ENCODE results near the gene DHRS4. TPM values are rescaled to one million over a fixed set of nuclear protein-coding genes. Genes with fewer than 3 reads are reported as not detected.

Gene DHRS4
- total RNA-seq = 10 to 100 TPM; 18.0 to 21.4 TPM

DNA sequence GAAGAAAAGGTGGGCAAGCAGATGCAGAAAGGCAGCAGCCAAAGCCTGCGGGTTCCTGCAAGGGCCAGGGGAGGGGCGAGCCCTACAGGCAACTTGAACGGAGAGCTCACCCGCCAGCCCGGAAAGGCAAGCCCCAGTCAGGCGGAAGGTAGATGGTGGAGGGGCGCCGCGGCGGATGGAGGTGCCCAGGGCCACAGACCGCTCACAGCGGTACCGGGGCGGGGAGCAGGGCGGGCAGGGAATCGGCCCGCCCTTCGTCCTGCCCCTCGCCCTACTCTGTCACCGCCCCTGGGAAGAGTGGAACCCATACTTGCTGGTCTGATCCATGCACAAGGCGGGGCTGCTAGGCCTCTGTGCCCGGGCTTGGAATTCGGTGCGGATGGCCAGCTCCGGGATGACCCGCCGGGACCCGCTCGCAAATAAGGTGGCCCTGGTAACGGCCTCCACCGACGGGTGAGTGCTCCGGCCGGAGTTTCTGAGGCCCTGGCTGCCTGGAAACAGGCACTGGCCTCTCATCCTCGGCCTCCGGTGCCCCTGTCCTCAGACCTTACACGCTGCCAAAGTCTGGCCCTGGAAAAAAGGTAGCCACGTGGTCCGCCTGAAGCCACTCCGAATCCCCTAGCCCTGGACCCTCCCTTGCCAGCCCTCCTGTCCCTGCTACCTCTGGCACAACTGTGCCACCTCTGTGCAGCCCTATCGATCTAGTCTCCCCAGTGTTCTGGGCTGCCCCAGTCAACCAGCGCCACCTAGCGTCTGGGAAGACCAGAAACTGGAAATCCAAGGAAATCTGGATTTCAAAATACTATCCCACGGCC lies at the start of gene DHRS4:
TSS of gene DHRS4 (plus strand) at position 307 of the 815 bp plus-strand sequence. CDS start at position 326, 19 bp downstream.
- Mint-ChIP-seq H3K27me3 (no peaks in the 10 kb centered on the region), H3K9me3 (no peaks in the 10 kb centered on the region), H3K36me3 (peaks cover 14% of the 10 kb centered on the region), H3K4me3 (peak within 1 kb of the TSS; percentile 95), H3K4me1 (peaks cover 21% of the 10 kb centered on the region), H3K27ac (peak within 1 kb of the TSS; percentile 87)
- peak; percentile 83 for DNase-seq

DNA sequence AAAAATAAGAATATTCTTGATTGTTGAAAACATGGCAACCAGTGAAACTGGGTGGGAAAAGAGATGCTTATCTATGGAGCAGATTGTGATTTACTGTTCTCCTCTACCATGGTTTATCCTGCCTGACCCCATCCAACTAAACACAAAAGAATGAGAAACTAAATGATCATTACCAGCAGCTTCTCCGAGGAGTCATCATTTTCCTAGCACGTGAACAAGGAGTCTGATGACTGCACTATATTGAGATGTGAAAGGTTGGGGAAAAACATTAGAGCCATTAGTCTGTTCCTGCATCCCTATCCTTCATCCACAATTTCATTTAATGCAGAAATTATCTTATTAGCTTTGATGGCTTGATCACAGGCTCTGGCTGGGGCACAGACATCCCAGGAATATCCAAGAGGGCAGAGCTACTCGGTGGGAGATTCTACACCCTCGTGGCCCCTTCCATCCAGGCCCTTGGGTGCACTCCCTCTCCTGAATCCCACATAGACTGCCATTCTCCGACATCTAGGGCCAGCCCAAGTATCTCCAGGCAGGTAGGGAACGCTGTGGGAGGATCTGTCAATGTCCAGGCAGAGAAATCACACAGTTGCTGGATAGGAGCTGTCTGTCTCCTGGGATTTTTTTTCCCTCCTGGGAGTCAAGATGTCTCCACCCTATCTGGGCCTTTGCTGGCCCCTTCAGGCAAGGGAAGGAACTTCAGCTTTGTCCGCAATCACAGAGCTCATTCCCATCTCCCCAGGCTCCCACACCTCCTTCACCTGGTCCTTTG lies 43.3 kb upstream of the DHRS4 start:
- H3K4me3 Mint-ChIP-seq = no peak overlapping the region
- peak; percentile 15 for DNase-seq
- peaks cover 15% of the 10 kb centered on the region for H3K27me3 Mint-ChIP-seq
- no peaks in the 10 kb centered on the region for H3K36me3 Mint-ChIP-seq
- no peak overlapping the region for H3K27ac Mint-ChIP-seq
- H3K4me1 Mint-ChIP-seq = no peaks in the 10 kb centered on the region
- H3K9me3 Mint-ChIP-seq = no peaks in the 10 kb centered on the region

DNA sequence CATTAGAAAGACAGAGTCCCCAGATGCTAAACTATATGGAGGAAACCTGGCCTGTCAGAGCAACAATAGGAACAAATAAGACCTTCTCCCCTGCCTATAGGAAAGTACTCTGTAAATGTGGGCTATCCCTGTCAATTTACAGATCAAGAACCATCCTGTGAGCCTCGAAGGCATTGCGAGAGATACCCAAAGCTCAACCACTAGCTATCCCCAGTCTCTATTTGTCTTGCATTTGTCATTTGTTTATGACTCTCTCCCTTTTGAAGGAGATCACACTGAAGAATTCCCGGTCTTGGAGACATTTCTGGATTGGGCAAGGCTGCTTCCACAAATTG lies 42.7 kb upstream of the DHRS4 start:
- Mint-ChIP-seq H3K9me3 (no peaks in the 10 kb centered on the region), H3K4me3 (no peak overlapping the region), H3K27me3 (peaks cover 14% of the 10 kb centered on the region), H3K36me3 (no peaks in the 10 kb centered on the region), H3K4me1 (no peaks in the 10 kb centered on the region), H3K27ac (no peak overlapping the region)
- no peak for DNase-seq

DNA sequence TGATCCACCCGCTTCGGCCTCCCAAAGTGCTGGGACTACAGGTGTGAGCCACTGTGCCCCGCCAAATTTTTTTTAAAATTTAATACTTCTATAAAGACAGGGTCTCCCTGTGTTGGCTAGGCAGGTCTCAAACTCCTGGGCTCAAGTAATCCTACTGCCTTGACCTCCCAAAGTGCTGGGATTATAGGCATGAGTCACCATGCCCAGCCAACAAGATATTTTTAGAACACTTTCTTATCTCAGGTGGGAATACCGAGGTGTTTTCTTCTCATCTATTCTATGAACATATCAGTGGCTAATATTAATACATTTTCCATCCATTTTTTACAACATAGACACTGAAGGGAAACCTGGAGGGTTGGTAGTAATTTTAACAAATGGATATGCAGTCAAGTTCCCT lies 38.0 kb upstream of the DHRS4 start:
- no peak for DNase-seq
- Mint-ChIP-seq H3K4me1 (no peaks in the 10 kb centered on the region), H3K27me3 (peaks cover 4% of the 10 kb centered on the region), H3K4me3 (no peak overlapping the region), H3K9me3 (peaks cover 3% of the 10 kb centered on the region), H3K36me3 (no peaks in the 10 kb centered on the region), H3K27ac (no peak overlapping the region)

DNA sequence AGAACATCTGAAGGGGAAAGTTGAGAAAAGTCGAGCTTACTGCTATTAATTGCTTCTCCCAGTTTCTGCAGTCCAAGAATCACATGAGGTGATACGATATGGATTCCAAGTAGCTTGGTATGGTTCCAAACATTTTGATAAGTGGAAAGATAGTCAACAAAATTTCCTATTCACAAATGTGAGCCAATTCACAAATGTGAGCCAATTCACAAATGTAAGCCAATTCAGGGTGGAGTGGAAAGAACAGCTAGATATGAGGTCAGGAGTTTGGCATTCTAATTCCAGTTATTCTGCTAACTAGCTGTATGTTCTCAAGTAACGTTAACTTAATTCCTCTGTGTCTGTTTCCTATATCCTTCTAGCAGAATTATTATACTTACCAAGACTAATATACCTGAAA lies 37.6 kb upstream of the DHRS4 start:
- no peak for DNase-seq
- Mint-ChIP-seq H3K27ac (no peak overlapping the region), H3K4me3 (no peak overlapping the region), H3K36me3 (no peaks in the 10 kb centered on the region), H3K27me3 (peaks cover 4% of the 10 kb centered on the region), H3K4me1 (no peaks in the 10 kb centered on the region), H3K9me3 (peaks cover 3% of the 10 kb centered on the region)

DNA sequence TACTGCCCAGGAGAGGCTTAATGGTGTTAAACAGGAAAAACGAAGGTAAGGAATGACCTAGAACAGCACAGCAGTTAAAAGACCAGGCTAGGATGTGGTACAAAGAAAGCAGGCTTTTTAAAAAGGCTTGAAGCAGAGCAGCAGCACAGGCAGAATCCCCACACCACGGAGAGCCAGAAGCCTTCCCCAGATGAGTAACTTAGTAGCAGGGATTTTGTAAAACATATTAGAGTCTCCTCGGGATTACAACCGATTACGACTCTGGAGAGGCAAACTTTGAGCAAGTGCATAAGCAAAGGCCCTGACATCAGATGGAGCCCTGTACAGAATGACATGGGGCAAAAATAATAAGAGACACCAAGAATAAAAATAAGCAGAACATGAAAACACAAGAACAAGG lies 37.1 kb upstream of the DHRS4 start:
- DNase-seq = no peak
- Mint-ChIP-seq H3K27ac (no peak overlapping the region), H3K36me3 (no peaks in the 10 kb centered on the region), H3K9me3 (peaks cover 3% of the 10 kb centered on the region), H3K27me3 (peaks cover 4% of the 10 kb centered on the region), H3K4me1 (no peaks in the 10 kb centered on the region), H3K4me3 (no peak overlapping the region)

DNA sequence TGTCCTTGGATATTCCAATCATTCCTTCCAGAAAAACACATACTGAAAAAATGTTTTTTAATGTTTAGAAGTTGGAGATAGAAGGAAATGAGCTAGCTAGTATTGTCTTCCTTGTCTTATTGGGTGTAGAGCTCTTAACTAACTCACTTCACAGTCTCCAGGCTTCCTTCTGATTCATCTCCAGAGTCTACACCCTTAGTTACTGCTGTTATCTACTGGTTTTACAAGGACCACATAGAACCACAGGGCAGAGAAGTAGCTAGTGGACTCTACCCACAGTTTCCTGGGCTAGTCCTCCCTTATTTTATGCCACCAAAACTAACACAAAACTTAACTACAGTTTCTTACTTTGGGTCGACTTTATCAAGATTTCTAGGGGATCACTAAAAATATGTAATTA lies 31.0 kb upstream of the DHRS4 start:
- Mint-ChIP-seq H3K27me3 (no peaks in the 10 kb centered on the region), H3K4me1 (no peaks in the 10 kb centered on the region), H3K27ac (no peak overlapping the region), H3K4me3 (no peak overlapping the region), H3K9me3 (peaks cover 3% of the 10 kb centered on the region), H3K36me3 (no peaks in the 10 kb centered on the region)
- DNase-seq = no peak

DNA sequence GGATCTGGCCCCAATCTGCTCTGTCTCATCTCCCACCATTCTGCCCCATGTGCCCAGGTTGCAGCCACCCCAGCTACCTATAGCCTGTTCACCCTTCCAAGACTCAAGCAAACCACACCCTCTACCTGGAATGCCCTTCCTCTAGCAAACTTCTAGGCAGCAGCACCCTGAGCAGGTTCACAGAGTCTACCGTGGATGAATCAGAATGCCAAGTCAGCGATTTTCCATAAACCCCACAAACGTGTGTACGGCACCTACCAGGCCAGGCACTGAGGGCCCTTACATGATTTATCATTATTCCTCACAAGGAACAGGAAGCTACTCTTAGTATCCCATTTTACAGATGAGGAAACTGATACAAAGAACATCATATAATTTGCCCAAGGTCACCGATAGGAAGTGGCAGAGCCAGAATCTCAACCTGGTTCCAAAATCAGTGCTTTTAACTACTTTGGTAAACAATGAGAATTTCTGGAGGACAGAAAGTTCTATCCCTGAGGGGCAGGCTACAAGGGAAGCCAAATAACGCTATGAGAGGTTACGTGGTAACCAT lies 28.0 kb upstream of the DHRS4 start:
- DNase-seq = no peak
- Mint-ChIP-seq H3K9me3 (no peaks in the 10 kb centered on the region), H3K27me3 (no peaks in the 10 kb centered on the region), H3K27ac (no peak overlapping the region), H3K36me3 (no peaks in the 10 kb centered on the region), H3K4me1 (no peaks in the 10 kb centered on the region), H3K4me3 (no peak overlapping the region)

DNA sequence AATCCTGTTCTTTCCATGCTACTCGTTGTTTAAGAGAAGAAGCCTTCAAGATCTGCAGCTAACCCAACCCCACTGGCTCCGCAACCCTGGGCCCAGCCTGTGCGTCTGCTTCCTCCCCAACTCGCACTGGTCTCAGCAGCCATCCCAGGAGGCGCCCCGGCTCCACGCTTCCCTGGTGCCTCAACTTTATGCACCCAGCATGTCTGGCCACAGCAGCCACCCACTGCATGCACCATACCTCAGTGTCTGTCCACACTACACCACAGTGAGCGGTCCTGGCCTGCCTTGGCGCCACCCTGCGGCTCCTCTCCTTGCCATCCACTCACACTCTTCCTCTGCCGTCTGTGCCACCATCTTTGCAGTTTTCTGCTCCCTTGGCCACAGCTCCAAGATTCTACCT lies 27.0 kb upstream of the DHRS4 start:
- no peaks in the 10 kb centered on the region for H3K9me3 Mint-ChIP-seq
- H3K36me3 Mint-ChIP-seq = no peaks in the 10 kb centered on the region
- no peak overlapping the region for H3K27ac Mint-ChIP-seq
- no peaks in the 10 kb centered on the region for H3K27me3 Mint-ChIP-seq
- H3K4me3 Mint-ChIP-seq = no peak overlapping the region
- no peaks in the 10 kb centered on the region for H3K4me1 Mint-ChIP-seq
- DNase-seq = no peak

DNA sequence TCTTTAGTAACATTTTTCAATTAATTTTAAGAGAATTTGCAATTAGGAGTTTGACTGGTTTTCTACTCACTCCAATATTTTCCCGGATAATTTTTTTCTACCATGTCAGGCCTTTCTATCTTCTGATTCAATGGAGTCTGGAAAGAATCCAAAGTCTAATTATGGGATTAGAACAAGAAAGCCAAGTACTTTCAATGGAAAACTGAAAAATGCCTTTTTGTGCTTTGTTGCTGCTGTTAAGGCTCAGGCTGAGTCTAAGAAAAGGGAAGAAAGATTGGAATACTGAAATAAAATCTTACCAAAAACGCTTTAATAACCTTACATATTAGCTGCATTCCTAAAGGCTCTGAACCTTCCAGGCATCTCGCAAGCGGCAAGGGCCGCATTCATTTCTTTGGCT lies 24.4 kb upstream of the DHRS4 start:
- no peaks in the 10 kb centered on the region for H3K9me3 Mint-ChIP-seq
- DNase-seq = no peak
- no peaks in the 10 kb centered on the region for H3K4me1 Mint-ChIP-seq
- H3K27ac Mint-ChIP-seq = no peak overlapping the region
- H3K27me3 Mint-ChIP-seq = no peaks in the 10 kb centered on the region
- H3K36me3 Mint-ChIP-seq = no peaks in the 10 kb centered on the region
- no peak overlapping the region for H3K4me3 Mint-ChIP-seq

DNA sequence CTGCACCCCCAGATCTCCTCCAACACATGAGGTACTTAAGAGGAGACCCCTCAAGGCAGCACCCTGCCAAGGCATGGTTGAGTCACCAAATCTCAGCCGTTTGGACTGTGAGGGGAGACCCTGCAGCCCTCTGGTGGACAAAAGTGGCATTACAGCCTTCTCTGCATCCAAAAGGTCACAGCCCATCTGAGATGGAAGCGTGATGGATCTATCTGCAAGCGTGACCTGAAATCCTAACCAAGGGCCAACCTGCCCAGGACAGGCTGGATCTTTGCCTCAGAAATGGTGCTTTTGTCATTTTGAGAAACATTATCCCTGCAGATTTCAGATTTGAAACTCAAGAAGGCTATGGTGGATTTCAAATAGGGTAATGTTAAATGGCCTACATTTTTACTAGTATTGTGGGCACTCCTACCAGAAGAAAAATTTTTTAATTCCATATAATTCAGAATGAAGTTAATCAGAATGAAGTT lies 23.7 kb upstream of the DHRS4 start:
- Mint-ChIP-seq H3K27me3 (no peaks in the 10 kb centered on the region), H3K36me3 (no peaks in the 10 kb centered on the region), H3K4me3 (no peak overlapping the region), H3K4me1 (no peaks in the 10 kb centered on the region), H3K9me3 (no peaks in the 10 kb centered on the region), H3K27ac (no peak overlapping the region)
- DNase-seq = peak; percentile 74

DNA sequence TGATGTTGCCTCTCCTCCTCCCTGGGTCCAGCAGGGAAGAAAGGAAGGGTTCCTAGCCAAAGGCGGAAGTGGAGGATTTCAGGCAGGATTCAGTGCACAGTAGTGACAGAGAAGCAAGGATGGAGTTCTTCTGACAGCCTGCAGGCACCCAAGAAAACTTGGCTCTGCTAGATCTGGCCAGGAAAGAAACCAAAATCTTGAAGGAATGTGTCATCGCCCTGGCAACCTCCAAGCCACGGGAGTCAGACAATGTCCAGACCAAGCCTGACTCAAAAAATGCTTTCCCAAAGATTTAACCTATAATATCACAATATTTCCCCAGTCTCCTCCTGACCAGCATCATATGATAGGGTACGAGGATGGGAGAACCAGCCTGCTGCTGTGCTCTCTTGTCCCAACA lies 22.8 kb upstream of the DHRS4 start:
- H3K9me3 Mint-ChIP-seq = no peaks in the 10 kb centered on the region
- no peak overlapping the region for H3K27ac Mint-ChIP-seq
- no peaks in the 10 kb centered on the region for H3K27me3 Mint-ChIP-seq
- H3K4me3 Mint-ChIP-seq = no peak overlapping the region
- no peaks in the 10 kb centered on the region for H3K36me3 Mint-ChIP-seq
- no peaks in the 10 kb centered on the region for H3K4me1 Mint-ChIP-seq
- no peak for DNase-seq

DNA sequence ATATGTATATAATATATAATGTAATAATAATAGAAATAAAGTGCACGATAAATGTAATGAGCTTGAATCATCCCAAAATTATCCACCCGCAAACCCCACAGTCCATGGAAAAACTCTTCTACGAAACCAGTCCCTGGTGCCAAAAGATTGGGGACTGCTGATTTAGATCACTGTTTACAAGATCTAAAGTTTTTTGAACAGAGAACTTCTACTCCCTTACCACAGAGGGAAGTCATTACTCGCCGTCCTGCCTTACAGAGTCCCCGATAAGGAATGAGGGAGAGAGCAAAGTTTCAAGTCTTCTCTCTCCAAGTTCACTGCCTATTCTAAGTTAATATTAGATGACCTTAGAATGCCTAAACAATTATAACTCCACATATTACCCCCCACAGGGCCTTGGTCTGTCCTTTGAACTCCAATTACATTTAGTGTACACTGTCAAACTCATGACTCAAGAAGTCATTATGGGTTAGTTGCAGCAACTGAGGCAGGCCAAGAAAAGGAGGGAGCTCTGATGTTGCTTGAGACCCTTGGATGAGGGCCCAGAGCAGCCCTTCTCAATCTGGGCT lies 21.8 kb upstream of the DHRS4 start:
- H3K9me3 Mint-ChIP-seq = no peaks in the 10 kb centered on the region
- H3K4me1 Mint-ChIP-seq = no peaks in the 10 kb centered on the region
- no peak overlapping the region for H3K27ac Mint-ChIP-seq
- H3K36me3 Mint-ChIP-seq = no peaks in the 10 kb centered on the region
- no peaks in the 10 kb centered on the region for H3K27me3 Mint-ChIP-seq
- DNase-seq = no peak
- H3K4me3 Mint-ChIP-seq = no peak overlapping the region

DNA sequence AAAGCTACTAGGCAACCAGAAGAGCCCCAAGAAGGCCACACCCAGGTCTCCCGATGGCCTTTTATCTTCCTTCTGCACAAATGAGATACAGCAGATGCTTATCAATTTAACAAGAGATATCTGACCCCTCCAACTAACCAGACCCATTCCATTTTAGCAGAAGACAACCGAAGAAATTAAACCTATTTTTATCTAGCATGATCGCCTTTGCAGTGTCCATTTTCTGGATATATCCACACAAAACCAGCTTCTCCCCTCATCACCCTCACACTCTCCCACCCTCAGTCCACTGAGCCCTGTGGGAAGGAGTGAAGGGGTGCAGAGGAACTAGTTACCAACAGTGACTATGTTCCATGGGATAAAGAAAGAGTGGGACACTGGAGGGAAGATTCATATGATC lies 20.9 kb upstream of the DHRS4 start:
- DNase-seq = no peak
- no peaks in the 10 kb centered on the region for H3K36me3 Mint-ChIP-seq
- no peak overlapping the region for H3K4me3 Mint-ChIP-seq
- H3K27ac Mint-ChIP-seq = no peak overlapping the region
- H3K4me1 Mint-ChIP-seq = no peaks in the 10 kb centered on the region
- no peaks in the 10 kb centered on the region for H3K9me3 Mint-ChIP-seq
- H3K27me3 Mint-ChIP-seq = no peaks in the 10 kb centered on the region

DNA sequence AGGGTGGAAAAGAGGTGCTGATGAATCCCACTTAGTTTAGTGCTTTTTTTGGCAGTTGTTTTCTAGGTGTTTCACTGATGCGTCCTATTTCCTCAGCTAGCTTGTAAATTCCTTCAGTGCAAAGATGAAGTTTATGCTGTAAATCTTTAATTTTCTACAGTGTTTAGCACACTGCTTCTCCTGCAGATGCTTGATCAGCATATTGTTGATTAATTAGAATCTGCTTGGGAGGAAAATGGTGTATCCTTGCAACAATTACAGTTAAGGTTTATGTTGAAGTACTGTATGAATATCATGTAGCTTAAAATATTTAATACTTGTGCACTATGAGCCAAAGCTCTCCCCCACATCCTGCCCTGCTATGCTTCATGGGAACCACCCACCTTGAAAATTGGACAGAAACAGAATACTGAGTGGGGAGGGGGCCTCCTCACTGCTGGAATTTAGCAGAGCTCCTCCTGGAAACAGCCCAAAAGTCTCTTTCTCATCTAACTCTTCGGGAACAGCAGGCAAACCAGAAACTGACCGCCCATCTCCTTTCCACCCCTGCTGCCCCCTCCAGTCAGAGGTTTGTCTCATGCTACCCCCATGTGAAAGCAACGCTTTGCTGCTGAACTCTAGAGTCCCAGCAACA lies 20.3 kb upstream of the DHRS4 start:
- no peak overlapping the region for H3K27ac Mint-ChIP-seq
- DNase-seq = no peak
- H3K4me1 Mint-ChIP-seq = no peaks in the 10 kb centered on the region
- H3K27me3 Mint-ChIP-seq = no peaks in the 10 kb centered on the region
- no peak overlapping the region for H3K4me3 Mint-ChIP-seq
- H3K36me3 Mint-ChIP-seq = no peaks in the 10 kb centered on the region
- H3K9me3 Mint-ChIP-seq = no peaks in the 10 kb centered on the region
